ENCODE results near the gene ATP5F1B. TPM values are rescaled to one million over a fixed set of nuclear protein-coding genes. Genes with fewer than 3 reads are reported as not detected.
A peak's percentile ranks its signal among the peaks of the same experiment; 100 is the strongest.

Gene ATP5F1B
- total and polyA plus RNA-seq, 9 of the 15 experiments (the other 6 are each of a cell fraction or from before 2014, with no cell fraction given) = 908 to 3,125 (median 1,482) TPM

- TF ChIP-seq PRPF4 (IDR thresholded peaks at IDR 0.05; ENCODE audit: insufficient read depth, low read depth, low read length, poor library complexity, severe bottlenecking) (no peak), SIN3B (IDR thresholded peaks at IDR 0.05; ENCODE audit: low read depth) (no peak), NR2C1 (IDR thresholded peaks at IDR 0.05) (no peak; the same call in 1 of the 2 replicates), NR2C1 (tag; IDR thresholded peaks at IDR 0.05) (0 out of 2 replicates have a peak, but pooled peaks have one; percentile 31), ZNF785 (CRISPR knock-in tag; IDR thresholded peaks at IDR 0.05) (no peak), MAFF (IDR thresholded peaks at IDR 0.05; ENCODE audit: low read length) (no peak; the same call in 1 of the 2 replicates), TRIM25 (IDR thresholded peaks at IDR 0.05; ENCODE audit: borderline replicate concordance) (no peak), RBM14 (IDR thresholded peaks at IDR 0.05; ENCODE audit: borderline replicate concordance, insufficient read depth, low read depth, low read length) (no peak), SAFB2 (IDR thresholded peaks at IDR 0.05; ENCODE audit: borderline replicate concordance, low read depth, low read length, severe bottlenecking) (no peak), ZNF77 (CRISPR knock-in tag; IDR thresholded peaks at IDR 0.05) (no peak), ZNF184 (CRISPR knock-in tag; IDR thresholded peaks at IDR 0.05) (no peak), E2F4 (CRISPR knock-in tag; IDR thresholded peaks at IDR 0.05; ENCODE audit: low read depth) (no peak), MAFG (tag; conservative IDR thresholded peaks at IDR 0.05) (no peak), ZNF24 (IDR thresholded peaks at IDR 0.05) (peak; percentile 94), ZBTB17 (CRISPR knock-in tag; IDR thresholded peaks at IDR 0.05) (peak; percentile 41; the same call in 1 of the 2 replicates)
- TF ChIP-seq, protein P1, sequence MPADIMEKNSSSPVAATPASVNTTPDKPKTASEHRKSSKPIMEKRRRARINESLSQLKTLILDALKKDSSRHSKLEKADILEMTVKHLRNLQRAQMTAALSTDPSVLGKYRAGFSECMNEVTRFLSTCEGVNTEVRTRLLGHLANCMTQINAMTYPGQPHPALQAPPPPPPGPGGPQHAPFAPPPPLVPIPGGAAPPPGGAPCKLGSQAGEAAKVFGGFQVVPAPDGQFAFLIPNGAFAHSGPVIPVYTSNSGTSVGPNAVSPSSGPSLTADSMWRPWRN (IDR thresholded peaks at IDR 0.05; ENCODE audit: low read depth) = peak; percentile 18; the same call in 1 of the 2 replicates
- TF ChIP-seq, protein P2, sequence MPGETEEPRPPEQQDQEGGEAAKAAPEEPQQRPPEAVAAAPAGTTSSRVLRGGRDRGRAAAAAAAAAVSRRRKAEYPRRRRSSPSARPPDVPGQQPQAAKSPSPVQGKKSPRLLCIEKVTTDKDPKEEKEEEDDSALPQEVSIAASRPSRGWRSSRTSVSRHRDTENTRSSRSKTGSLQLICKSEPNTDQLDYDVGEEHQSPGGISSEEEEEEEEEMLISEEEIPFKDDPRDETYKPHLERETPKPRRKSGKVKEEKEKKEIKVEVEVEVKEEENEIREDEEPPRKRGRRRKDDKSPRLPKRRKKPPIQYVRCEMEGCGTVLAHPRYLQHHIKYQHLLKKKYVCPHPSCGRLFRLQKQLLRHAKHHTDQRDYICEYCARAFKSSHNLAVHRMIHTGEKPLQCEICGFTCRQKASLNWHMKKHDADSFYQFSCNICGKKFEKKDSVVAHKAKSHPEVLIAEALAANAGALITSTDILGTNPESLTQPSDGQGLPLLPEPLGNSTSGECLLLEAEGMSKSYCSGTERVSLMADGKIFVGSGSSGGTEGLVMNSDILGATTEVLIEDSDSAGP (CRISPR knock-in tag; IDR thresholded peaks at IDR 0.05) = 0 out of 2 replicates have a peak, but pooled peaks have one; percentile 4
- TF ChIP-seq, protein P3, sequence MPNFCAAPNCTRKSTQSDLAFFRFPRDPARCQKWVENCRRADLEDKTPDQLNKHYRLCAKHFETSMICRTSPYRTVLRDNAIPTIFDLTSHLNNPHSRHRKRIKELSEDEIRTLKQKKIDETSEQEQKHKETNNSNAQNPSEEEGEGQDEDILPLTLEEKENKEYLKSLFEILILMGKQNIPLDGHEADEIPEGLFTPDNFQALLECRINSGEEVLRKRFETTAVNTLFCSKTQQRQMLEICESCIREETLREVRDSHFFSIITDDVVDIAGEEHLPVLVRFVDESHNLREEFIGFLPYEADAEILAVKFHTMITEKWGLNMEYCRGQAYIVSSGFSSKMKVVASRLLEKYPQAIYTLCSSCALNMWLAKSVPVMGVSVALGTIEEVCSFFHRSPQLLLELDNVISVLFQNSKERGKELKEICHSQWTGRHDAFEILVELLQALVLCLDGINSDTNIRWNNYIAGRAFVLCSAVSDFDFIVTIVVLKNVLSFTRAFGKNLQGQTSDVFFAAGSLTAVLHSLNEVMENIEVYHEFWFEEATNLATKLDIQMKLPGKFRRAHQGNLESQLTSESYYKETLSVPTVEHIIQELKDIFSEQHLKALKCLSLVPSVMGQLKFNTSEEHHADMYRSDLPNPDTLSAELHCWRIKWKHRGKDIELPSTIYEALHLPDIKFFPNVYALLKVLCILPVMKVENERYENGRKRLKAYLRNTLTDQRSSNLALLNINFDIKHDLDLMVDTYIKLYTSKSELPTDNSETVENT (CRISPR knock-in tag; IDR thresholded peaks at IDR 0.05) = no peak
These were observed 8.9 kb downstream of the ATP5F1B start (continued) for GRCh38 chr12:56636675-56637540.
